Thyroid gland (tissue), 4 donors: Measurements from ENCODE around the gene MSMP. TPM values are rescaled to one million over a fixed set of nuclear protein-coding genes. Genes with fewer than 3 reads are reported as not detected.

Experiments used
- DNase-seq, 2 donors: peaks; one replicate each; pipeline ENCODE4 v3.0.0-alpha.2; 2019
- H3K27ac ChIP-seq, 3 donors: fragments of 200-600 bp; sonication (generic); 1 replicate in 2 of 3; 2 replicates in 1 of 3; pipeline ENCODE4 v1.5.1; 2016 to 2019; ENCODE audit warnings: mild to moderate bottlenecking in 1 of 3, moderate library complexity in 1 of 3
- H3K27me3 ChIP-seq: fragments of 200-600 bp; sonication (generic); one replicate; pipeline ENCODE4 v1.5.1; 2019
- H3K36me3 ChIP-seq, 2 donors: fragments of 200-600 bp; sonication (generic); one replicate each; pipeline ENCODE4 v1.5.1; 2016 to 2019
- H3K4me1 ChIP-seq, 2 donors: fragments of 200-600 bp; sonication (generic); one replicate each; pipeline ENCODE4 v1.5.1; 2017 to 2019
- H3K4me3 ChIP-seq, 3 donors: fragments of 200-600 bp; sonication (generic); replicated peaks in 1 of 3; 1 replicate in 2 of 3; 2 replicates in 1 of 3; pipeline ENCODE4 v1.5.1; 2016; ENCODE audit warnings: mild to moderate bottlenecking in 1 of 3
- H3K9me3 ChIP-seq: fragments of 200-600 bp; sonication (generic); one replicate; pipeline ENCODE4 v1.5.1; 2017
- CTCF ChIP-seq, 6 experiments: fragments of 200-600 bp in 3 of 6; fragments of 450-650 bp in 3 of 6; sonication (generic) in 3 of 6; IDR thresholded peaks; one replicate each; pipeline ENCODE4 v1.5.1; 2016 to 2019; ENCODE audit warnings: antibody characterized with exemption in 6 of 6, mild to moderate bottlenecking in 2 of 6, inconsistent platforms in 1 of 6, moderate library complexity in 1 of 6
- POLR2A ChIP-seq, 2 donors: fragments of 450-650 bp; IDR thresholded peaks; one replicate each; pipeline ENCODE4 v1.6.1; 2017; ENCODE audit warnings: antibody characterized with exemption in 2 of 2, mild to moderate bottlenecking in 2 of 2, moderate library complexity in 1 of 2
- WGBS, 2 donors: methylation state at CpG; one replicate each; pipeline ENCODE4 v1.1.5; 2017; 5-methylcytosine and 5-hydroxymethylcytosine counted together
- intact Hi-C: fragments of 100-400 bp; cut with DNase I; formaldehyde crosslinking; loops from one replicate; pipeline ENCODE4 v1.15.1; 2023
- total RNA-seq, 4 donors: library from RNA; depleted of rRNA; stranded (reverse); fragments of >200 nt; gene quantifications; one replicate each; pipeline ENCODE4 v1.2.3, GENCODE V29; 2016

The MSMP gene
- total RNA-seq, 4 donors from 2014 or later = 0.67 TPM; not detected in 3

GRCh38 chr9:35731415-35732184 is 22.5 kb downstream of the MSMP start:
- Histone ChIP-seq H3K27ac (peak overlapping the region; percentile 88 to 96 (median 89)), H3K4me1 (peaks cover 50 to 55% of the 10 kb centered on the region in 2 donors), H3K4me3 (peak overlapping the region; percentile 72 to 83 (median 82)), H3K9me3 (no peaks in the 10 kb centered on the region), H3K36me3 (peaks cover 16 to 18% of the 10 kb centered on the region in 2 donors), H3K27me3 (no peaks in the 10 kb centered on the region)
- intact Hi-C loops = loop anchor here (5.0 kb wide), 1 partner anchor 129 kb away; no protein-coding TSS in a partner anchor
- TF ChIP-seq CTCF (IDR thresholded peaks at IDR 0.05) (no peak), POLR2A (IDR thresholded peaks at IDR 0.05) (no peak)
- WGBS, 2 donors = 2% methylated on average over 18 to 23 of the region's 47 CpGs
- DNase-seq = no peak

GRCh38 chr9:35730486-35730854 is 23.6 kb downstream of the MSMP start:
- intact Hi-C loops = loop anchor here (5.0 kb wide), 1 partner anchor 128 kb away; no protein-coding TSS in a partner anchor
- no peak for TF ChIP-seq POLR2A (IDR thresholded peaks at IDR 0.05)
- no peak for TF ChIP-seq CTCF (IDR thresholded peaks at IDR 0.05)
- peaks cover 50 to 55% of the 10 kb centered on the region in 2 donors for H3K4me1 ChIP-seq
- no peaks in the 10 kb centered on the region for H3K9me3 ChIP-seq
- peaks cover 7 to 8% of the 10 kb centered on the region in 2 donors for H3K36me3 ChIP-seq
- H3K4me3 ChIP-seq = peak overlapping the region in 1 of 3 donors; percentile 82
- H3K27me3 ChIP-seq = no peaks in the 10 kb centered on the region
- WGBS, 2 donors = 78 to 81% methylated on average over 2 of the region's 2 CpGs
- no peak for DNase-seq
- H3K27ac ChIP-seq = peak overlapping the region in 2 of 3 donors; percentile 89 to 96

DNA sequence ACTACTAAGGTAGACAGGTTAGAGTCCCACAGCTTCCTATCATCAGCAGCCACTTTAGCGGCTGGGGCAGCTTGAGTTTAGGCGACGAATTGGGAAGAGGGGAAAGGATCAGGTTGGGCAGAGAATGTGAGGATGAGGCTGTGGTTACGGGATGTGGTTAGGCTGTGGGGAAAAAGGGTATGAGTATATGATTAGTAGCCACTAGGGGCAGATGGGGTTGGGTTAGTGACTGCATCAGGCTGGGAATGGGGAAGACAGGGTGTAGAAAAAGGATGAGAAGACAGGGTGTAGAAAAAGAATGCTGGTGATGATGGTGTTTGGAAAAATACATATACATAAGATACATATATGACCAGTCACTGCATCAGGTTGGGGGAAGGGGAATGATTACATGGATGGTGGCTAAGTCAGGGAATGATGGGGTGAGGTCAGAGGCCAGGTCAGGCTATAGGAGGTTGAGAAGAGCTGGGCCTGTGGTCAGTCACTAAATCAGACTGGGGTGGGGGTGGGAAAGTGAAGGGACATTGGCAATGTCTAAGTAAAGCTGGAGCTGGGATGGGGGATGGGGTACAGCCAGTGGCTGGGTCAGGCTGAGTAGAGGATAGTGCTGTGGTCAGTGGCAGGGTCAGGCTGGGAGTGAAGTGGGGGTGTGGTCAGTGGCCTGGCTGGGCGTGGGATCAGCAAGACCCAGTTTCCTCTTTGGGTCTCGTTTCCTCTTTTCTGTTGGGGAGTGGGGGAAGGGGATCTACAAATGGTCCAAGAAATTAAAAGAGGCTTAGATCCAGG is 24.2 kb downstream of the MSMP start:
- Histone ChIP-seq H3K4me3 (peak overlapping the region in 1 of 3 donors; percentile 82), H3K4me1 (peaks cover 50 to 55% of the 10 kb centered on the region in 2 donors)
- DNase-seq = peak; percentile 6 to 27

GRCh38 chr9:35729101-35729500 is 25.0 kb downstream of the MSMP start:
- intact Hi-C loops = loop anchor here (5.0 kb wide), 1 partner anchor 77 kb away; the partner anchor contains the start of gene SIT1
- Histone ChIP-seq H3K27ac (peak overlapping the region in 2 of 3 donors; percentile 52 to 59), H3K36me3 (peaks cover 12 to 14% of the 10 kb centered on the region in 2 donors)

More for the DNA sequence above, 24.2 kb downstream of the MSMP start:
- H3K9me3 ChIP-seq = no peaks in the 10 kb centered on the region
- no peak for TF ChIP-seq POLR2A (IDR thresholded peaks at IDR 0.05)
- TF ChIP-seq CTCF (IDR thresholded peaks at IDR 0.05) = peak in 4 of 6 experiments; percentile 10 to 48 (median 40)
- peaks cover 5 to 8% of the 10 kb centered on the region in 2 donors for H3K36me3 ChIP-seq
- H3K27ac ChIP-seq = peak overlapping the region in 2 of 3 donors; percentile 17 to 59
- WGBS, 2 donors = 45 to 50% methylated on average over 6 of the region's 6 CpGs
- intact Hi-C loops = loop anchor here (5.0 kb wide), 2 partner anchors 78 to 128 kb away; partner anchors contain the start of gene SIT1
- no peaks in the 10 kb centered on the region for H3K27me3 ChIP-seq

More at GRCh38 chr9:35729101-35729500, 25.0 kb downstream of the MSMP start:
- TF ChIP-seq CTCF (IDR thresholded peaks at IDR 0.05) (no peak), POLR2A (IDR thresholded peaks at IDR 0.05) (no peak)
- no peaks in the 10 kb centered on the region for H3K27me3 ChIP-seq
- H3K4me3 ChIP-seq = no peak overlapping the region
- DNase-seq = no peak
- WGBS, 2 donors = 71 to 77% methylated on average over 3 of the region's 3 CpGs
- peaks cover 50 to 55% of the 10 kb centered on the region in 2 donors for H3K4me1 ChIP-seq
- no peaks in the 10 kb centered on the region for H3K9me3 ChIP-seq
